ENCODE results near the gene NFATC1.

Gene NFATC1

DNA sequence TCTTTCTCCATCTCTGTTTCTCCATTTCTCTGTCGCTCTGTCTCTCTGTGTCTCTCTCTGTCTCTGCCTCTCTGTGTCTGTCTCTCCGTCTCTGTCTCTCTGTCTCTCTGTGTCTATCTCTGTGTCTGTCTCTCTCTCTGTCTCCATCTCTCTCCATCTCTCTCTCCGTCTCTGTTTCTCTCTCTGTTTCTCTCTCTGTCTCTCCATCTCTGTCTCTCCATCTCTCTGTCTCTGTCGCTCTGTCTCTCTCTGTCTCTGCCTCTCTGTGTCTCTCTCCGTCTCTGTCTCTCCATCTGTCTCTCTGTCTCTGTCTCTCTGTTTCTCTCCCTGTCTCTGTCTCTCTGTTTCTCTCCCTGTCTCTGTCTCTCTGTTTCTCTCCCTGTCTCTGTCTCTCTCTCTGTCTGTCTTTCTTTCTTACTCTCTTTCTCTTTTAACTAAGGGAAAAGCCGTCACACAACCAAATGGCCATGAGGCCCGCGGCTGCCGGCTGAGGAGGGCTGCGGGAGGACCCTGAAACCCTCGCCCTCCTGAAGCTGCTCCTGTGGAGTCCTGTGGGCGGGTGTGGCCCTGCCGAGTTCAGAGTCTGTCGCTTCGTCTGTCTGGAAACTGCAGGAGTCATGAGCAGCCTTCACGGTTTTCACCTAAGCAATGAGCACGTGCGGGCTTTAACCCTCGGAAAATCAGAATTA lies 29.3 kb downstream of the NFATC1 start:
- no peak for DNase-seq

DNA sequence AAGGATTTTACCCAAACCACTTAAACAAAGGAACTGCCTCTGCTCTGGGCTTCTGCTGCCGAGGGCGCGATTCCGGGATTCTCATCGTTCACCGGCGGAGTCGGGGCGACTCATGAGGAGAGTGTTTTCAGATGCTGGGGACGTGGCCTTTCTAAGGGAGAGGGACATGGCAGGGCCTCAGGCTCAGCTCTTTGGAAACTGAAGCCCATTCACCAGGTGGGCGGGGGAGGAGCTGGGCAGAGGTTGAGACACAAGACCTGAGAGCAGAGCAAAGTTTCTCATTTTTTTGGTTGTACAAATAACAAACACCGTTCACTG lies 29.8 kb downstream of the NFATC1 start:
- DNase-seq = no peak

DNA sequence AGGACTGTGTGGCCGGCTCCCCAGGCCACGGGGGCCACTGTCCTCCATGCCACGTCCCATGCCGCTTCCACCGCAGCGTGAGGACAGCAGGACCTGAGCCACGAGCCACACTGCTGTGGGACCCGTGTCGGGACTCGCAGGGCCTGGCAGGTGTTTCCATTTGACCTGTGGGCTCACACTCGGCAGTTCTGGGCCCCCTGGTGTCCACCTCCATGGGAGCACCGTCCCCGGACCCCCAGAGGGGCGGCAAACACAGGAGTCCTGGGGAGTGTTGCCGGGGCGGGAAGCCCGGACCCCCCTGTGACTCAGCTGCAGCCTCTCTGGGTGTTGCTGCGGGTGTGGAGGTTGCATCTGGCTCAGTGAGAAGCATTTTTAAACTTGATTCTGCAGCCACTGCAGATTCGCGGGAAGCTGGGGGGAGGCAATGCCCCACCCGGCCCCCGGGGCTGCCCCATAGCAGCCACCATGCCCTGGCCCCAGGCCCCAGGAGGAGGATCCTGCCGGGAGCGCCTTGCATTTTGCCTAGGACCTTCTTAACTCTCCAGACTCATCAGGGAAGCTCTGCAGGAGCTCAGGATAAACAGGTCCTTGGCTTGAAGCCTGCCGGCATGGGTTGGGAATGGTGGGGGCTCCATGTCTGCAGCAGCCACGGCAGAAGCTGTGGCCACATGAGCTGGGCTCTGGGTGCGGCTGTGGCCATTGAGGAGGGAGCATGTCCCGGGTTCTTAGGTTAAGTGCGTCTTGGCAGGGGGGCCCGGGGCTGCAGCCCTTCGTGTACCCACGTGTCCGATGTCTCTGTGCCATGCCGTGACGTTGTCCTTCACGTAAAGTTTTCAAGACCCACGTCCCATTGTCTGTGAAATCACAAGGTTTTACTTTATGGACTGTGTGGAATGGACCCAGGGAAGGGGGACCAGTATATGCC lies 30.9 kb downstream of the NFATC1 start:
- DNase-seq = no peak

DNA sequence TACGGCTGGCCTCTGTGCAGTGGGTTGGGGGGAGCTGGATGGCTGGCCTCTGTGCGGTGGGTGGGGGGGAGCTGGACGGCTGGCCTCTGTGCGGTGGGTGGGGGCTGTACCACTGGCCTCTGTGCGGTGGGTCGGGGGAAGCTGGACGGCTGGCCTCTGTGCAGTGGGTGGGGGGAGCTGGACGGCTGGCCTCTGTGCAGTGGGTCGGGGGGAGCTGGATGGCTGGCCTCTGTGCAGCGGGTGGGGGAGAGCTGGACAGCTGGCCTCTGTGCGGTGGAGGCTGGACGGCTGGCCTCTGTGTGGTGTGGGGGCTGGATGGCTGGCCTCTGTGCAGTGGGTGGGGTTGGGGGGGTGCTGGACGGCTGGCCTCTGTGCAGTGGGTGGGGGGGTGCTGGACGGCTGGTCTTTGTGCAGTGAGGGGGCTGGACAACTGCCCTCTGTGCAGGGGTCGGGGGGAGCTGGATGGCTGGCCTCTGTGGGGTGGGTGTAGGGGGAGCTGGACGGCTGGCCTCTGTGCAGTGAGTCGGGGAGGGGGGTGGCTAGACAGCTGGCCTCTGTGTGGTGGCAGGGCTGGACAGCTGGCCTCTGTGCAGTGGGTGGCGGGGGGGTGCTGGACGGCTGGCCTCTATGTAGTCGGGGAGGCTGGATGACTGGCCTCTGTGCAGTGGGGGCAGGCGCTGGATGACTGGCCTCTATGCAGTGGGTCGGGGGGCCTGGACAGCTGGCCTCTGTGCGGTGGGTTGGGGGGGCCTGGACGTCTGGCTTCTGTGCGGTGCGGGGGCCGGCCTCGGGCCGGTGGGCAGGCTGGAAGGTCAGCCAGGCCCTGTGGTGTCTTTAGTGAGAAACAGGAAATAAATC lies 31.9 kb downstream of the NFATC1 start:
- no peak for DNase-seq

DNA sequence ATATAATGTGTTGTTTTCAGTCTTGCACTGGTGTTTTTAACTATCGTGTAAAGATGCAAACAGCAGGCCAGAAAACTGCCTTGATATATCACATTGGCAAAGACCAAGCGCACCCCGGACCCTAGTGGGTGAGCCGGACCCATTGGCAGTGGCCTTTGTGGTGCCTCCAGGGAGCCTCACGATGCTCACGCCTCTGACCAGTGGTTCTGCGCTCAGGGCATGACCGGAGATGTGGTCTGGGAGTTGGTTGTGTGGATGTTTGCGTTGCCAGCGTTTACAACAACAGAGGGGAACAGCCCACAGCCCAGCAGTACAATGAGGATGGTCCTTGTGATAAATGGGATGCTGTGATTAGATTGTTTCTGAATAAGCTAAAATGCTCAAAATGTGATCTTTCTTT lies 32.6 kb downstream of the NFATC1 start:
- DNase-seq = no peak

DNA sequence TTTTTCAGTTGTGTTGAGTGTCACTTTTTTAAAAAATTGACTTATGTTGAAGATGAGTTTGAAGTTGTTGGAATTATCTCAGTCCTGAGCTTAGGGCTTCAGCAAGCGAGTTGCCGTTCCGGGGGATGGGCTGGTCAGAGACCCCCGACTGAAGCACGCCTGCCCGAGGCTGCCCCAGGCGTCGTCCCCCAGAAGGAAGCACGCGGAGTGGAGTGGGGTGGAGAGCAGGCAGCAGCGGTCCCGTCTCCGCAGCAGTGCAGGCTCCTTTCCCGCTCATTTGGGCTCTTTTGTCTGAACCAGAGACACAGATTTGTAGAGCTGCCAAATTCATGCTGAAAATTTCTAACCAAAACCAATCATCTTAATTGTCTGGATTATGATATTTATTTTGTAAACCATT lies 33.7 kb downstream of the NFATC1 start:
- no peak for DNase-seq

DNA sequence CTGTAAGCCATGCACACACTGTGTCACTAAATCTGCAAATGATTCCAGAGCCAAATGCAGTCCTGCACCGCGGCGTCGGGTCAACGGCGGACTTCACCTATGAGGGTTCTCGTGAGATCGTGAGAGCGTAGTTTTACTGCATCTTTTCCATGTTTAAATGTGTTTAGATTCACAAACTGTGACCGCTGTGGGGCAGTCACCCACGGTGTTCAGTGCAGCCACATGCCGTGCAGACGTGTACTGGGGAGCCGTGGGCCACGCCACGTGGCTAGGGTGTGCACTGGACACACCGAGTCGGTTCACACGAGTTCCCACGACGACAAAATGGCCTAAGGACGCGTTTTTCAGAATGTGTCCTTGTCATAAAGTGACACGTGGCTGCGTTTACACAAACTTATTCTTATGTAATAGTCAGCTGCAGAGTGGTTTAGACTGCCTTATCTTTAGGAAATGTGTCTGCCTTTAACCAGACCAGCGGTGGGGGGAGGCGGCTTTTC lies 34.1 kb downstream of the NFATC1 start:
- DNase-seq = no peak

DNA sequence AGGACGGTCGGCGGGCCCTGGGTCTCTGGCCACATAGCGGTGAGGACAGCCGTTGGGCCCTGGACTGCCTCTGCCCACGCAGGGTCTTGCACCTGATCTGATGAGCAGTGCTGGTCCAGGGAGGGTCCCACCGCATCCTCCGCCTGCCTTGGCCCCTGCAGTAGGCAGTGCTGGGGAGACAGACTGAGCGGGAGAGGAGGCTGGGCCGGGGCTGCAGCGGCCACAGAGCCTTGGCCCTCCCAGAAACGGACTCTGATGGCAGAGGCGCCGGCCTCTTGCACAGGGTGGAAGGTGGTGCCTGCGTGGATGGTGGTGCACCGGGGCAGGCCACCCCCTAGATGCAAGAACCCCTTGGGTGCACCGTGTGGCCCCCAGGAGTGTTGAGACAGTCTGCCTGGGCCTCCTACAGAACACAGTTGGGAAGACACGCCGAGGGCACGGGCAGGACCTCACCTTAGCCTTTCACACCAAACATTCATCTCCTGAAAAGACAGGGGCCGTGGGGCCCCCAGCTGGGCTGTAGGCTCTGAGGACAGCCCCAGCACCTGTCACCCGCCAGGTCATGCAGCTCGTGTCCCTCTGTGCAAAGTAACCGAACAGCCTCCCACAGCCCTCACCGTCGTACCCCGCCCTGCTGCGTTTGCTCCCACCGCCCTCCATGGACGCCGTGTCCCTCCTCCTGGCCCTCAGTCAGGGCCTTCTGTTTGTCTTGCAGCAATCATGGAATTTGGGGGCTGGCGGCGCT lies 36.8 kb downstream of the NFATC1 start:
- no peak for DNase-seq

DNA sequence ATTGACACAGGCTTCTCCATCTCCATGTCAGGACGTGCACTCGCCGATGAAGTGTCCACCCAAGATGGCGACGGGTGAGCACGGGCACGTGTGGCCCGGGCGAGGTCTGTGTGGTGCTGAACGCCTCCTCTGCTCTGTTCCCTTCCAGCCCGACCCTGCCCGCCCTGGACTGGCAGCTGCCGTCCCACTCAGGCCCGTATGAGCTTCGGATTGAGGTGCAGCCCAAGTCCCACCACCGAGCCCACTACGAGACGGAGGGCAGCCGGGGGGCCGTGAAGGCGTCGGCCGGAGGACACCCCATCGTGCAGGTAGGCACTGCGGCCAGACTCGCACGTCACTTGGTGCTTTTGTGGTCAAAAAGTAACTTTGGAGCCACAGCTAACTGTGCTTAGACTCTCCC lies 37.7 kb downstream of the NFATC1 start:
- no peak for DNase-seq

DNA sequence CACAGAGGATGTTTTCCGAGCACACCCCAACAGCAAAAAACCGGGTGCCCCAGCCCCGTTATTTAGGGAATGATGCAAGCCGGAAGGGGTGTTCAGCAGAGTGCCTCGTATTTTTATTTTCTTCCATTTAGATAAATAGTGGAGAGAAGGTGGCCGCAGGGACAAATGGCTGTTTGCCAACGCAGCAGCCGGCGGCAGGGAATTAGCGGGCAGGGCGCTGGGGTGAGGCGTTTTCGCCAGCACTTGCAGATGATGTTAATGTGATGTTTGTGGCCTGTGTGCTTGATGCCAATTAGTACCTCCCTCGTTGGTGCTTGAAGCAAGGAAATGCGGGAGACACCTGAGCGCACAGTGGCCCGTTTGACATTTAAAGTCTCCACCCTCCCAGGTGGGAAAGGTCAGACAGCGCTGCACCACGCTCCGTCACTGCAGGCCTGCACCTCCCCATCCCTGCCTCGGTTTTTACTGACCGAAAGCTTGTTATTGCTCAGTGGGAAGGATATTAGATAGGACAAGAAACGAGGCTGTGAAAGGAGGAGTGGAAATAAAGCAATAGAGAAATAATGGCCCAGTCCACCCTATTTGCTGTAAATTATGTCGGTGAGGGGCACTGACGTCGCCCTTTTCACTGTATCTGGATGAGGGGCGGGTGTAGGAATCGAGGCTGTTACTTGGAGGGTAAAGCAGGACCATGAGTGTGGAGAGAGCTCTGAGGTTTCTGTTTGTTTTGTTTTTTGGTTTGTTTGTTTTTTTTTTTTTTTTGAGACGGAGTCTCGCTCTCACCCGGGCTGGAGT lies 39.1 kb downstream of the NFATC1 start:
- DNase-seq = no peak

DNA sequence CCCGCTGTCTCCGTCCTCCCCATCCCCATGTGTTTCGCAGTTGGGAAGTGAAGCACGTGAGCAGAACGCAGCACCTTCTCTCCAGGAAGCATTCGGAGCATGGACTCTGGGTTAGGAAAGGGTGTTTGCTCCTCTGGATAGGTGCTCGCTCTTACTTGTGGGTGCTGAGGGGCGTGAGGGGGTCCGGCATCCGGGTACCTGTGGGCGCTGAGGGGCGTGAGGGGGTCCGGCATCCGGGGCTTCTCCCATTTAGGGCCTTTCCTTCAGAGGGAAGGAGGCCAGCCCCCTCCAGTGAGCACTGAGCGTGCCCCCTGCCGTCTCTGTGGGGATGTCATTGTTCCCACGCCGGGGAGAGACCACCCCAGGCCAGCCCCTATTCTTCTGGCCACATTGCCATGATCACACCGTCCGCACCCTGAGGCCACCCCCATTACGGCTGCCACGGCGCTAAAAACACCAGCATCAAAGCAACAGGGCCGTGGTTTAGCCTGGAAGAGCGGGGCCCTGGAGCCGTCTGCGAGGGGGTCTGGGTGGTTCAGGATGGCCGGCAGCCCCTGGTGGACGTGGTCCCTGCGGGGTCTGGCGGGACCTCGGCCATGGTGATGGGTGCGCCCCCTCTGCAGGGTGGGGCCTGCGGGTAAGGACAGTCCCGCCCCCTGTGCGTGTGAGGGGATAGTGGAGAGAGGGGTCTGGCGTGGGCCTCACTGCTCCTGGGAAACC lies 41.0 kb downstream of the NFATC1 start:
- DNase-seq = no peak

DNA sequence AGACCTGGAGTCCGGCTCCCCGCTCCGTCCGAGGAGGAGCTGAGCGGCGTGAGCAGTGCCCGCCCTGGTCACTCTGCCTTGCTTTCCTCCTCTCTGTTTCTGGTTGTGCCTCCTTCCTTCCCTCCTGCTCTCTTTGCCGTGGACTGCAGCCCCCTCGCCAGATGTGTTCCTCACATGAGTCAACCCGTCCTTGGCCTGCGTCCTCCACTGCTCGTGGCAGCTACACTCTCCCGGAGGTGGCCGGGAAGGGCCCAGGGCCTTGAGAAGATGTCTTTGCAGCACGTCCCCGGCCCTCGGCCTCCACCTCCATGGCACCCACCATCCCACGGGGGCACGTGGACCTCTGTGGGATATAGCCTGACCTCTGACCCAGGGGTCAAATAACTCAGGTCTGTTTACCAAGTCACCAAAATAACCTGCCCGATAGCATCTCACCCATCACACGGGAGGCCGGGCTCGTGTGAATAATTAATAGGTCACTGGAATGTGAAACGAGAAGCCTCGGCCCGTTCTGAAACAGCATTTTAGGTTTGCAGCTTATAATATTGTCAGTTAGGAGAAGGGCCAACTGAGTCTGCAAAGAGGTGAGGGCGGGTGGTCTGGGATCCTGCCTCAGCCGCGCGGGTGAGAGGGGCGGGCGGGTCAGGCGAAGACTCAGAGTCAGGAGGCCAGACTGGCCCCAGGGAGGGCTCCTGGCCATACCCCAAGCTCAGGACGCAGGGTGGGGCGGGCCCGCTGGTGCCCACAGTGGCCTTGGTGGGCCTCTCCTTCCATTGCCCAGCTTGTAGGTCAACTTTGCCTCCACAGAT lies 42.6 kb downstream of the NFATC1 start:
- DNase-seq = no peak

DNA sequence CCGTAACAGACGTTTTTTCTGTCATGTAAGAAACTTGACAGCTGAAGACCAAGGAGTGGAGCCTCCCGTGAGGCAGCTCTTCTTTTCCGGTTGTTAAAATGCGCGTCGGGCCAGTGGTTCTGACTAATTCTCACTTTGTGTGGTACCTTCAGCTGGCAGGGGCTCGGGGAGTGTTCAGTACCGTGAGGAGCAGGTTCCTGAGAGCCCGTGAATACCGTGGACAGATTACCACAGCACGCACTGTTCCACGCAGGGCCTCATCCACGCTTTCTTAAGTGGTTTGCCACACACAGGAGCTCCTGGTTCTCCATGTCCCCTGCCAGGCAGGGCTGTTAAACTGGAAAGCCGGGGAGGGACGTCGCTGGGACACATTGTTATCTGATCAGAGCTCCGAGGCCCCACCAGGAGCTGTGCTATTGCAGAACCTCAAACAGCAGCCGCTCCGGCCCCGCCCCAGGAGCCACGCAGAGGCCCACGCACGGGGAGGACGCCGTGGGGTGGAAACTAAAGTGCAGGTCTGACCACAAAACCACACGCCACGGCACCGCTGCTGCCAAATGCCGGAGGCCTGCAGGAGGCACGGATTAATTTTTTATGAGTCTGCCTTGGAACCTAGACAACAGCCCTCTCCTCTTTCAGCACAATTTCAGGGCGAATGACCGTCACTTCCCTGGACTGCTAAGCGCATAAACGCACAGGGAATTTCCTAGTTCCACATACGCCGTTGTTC lies 43.3 kb downstream of the NFATC1 start:
- no peak for DNase-seq

DNA sequence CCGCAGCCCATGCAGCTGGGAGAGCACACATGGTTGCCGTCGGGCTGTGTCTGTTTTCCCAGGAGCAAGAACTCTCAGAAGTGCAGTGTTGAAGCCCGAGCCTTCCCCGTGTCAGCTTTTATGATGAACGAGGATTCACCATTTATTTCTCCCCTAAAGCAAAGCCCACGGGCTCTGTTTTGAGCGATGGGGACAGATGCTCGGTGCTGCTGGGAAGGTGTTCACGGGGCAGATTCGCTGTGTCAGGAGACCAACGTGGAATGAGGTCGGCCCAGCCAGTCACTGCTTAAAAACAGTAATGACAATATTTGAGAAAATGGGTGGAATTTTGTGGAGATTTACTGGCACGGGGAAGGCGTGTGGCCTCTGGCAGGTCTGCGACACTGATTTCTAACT lies 43.9 kb downstream of the NFATC1 start:
- no peak for DNase-seq

DNA sequence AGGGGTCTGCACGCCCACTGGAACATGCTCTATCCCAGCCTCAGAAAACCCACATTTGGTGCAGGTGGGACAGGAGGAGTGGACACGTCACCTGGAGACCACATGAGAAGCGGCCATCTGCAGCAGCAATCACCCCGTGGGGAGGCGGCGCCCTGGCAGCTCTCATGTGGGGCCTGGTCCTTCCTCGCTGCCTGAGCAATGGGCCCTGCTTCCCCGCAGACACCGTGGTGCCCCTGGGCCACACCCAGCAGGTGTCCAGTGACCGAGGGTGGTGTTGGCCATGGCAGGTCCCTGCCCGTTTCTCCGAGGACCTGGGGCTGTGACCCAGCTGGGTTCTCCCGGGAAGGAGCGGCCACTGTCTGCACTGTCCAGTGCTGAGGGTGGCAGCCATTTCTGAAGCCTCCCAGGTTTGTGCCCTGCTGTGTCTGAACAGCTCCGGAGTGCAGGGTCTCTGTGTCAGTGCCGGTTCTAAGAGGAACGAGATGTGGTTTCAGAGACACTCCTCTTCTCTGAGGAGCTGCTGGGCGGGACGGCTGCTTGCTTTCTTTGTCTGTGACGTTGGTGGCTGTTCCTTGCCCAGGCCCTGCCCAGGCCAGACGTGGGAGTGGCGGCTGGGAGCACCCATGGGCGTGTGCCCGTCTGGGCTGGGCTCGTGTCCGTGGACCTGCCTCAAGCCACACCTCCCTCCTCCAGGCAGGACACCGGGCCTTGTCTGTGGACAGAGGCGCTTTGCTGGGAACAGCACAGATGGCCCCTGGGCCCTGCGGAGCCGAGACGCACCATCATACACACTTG lies 44.8 kb downstream of the NFATC1 start:
- DNase-seq = no peak

DNA sequence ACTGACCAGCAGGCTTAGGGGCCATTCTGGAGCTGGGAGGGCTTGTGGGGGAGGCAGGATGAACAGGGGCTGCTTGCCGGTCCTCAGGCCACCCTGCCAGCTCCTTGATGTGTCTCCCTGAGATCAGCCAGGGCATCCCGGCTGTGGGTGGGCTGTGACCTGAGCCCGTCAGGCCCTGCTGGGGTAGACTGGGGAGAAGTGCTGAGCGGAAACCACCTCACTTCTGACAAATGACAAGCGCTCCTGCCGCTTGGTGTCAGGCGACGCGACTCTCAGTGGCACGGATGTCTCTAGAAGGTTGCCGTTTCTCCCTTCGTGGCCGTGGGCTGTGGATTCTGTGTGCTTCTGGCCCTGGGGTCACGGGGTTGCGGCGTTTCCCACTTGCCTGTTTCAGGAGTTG lies 45.7 kb downstream of the NFATC1 start:
- no peak for DNase-seq

DNA sequence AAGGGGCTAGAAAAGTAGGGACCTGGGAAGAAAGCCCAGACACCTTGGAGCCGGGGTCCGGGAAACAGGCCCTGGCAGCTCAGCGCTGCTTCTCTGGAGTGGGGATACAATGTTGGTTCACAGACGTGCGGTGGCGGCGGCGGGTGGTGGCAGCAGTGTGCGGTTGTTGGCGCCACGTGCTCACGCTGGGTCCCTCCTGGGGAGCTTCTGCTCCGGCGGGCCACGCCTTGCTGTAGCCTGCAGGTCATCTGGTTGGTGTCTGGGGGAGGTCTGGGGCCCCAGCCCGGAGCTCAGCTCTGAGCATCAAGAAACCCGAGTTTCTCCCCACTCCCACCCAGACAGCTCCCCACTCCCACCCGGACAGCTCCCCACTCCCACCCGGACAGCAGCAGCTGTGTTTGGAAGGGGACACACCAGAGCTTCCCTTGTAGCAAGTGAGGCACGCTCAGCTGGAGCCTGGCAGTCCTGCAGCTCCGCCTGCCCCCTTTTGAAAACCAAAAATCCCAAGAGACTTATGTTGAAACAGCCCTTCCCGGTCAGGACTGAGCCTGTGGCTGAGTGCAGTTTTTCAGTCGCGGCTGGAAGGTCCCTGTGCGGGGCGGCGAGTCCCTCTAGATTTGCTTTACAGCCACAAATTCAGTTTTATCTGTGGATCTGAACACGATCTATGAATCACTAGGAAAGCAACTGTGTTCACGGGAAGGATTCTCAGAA lies 46.9 kb downstream of the NFATC1 start:
- no peak for DNase-seq

DNA sequence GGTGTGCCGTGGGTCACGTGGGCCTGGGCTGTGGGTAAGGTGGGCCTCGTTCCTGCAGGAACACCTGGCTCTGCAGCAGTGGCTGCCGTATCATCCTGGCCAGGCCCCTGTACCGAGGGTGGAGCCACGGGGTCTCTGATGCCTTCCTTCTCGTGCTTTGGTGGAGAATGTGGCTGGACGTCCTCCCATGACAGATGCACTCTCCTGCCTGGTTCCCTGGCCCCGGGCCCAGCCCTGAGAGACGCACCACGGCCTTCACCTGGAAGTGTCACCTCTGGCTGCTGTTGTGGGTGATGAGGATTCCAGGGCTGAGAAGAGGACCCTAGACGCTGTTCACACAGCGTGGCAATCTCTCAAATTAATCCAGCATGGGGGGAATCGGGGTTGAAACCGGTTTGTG lies 49.5 kb downstream of the NFATC1 start:
- no peak for DNase-seq

All from SW 1271 (cell line).